ENCODE results near the gene GASK1A.

- no peak for TF ChIP-seq MAX (IDR thresholded peaks at IDR 0.05; ENCODE audit: low read depth, low read length)
- TF ChIP-seq CTCF (IDR thresholded peaks at IDR 0.05; ENCODE audit: low read depth, low read length), result no peak
Measured at GRCh38 chr3:43024181-43024885, 45.2 kb downstream of the GASK1A start.
